Neuronal stem cell (in vitro differentiated cells): Measurements from ENCODE around the gene F11R.
"Not testable (repeated sequence)": the region's sequence is repeated elsewhere in the genome, so short reads cannot be mapped to it uniquely, and the experiment has no call there.

Experiments used
- DNase-seq: peaks from one replicate; pipeline ENCODE4 v3.0.0-alpha.2; 2013; ENCODE audit warnings: low spot score
- H2AFZ ChIP-seq: one replicate; pipeline ENCODE4 v1.6.1; 2013; ENCODE audit warnings: mild to moderate bottlenecking, low read length, inconsistent platforms
- H2AK5ac ChIP-seq: 2 replicates; pipeline ENCODE4 v1.6.1; 2013; ENCODE audit warnings: low read depth, mild to moderate bottlenecking, inconsistent platforms, low read length, moderate library complexity, mixed read lengths
- H2BK120ac ChIP-seq: 2 replicates; pipeline ENCODE4 v1.6.1; 2013; ENCODE audit warnings: low read depth, mild to moderate bottlenecking, inconsistent platforms, low read length, moderate library complexity, mixed read lengths
- H2BK12ac ChIP-seq: one replicate; pipeline ENCODE4 v1.6.1; 2013; ENCODE audit warnings: low read length, inconsistent platforms
- H2BK15ac ChIP-seq: 2 replicates; pipeline ENCODE4 v1.6.1; 2013; ENCODE audit warnings: mild to moderate bottlenecking, low read length, inconsistent platforms, mixed read lengths
- H2BK5ac ChIP-seq: one replicate; pipeline ENCODE4 v1.6.1; 2013; ENCODE audit warnings: inconsistent platforms, mild to moderate bottlenecking, low read length, moderate library complexity
- H3K14ac ChIP-seq: one replicate; pipeline ENCODE4 v1.6.1; 2013; ENCODE audit warnings: low read length, inconsistent platforms
- H3K18ac ChIP-seq: 2 replicates; pipeline ENCODE4 v1.6.1; 2013; ENCODE audit warnings: low read length, inconsistent platforms
- H3K23ac ChIP-seq: 2 replicates; pipeline ENCODE4 v1.6.1; 2013; ENCODE audit warnings: low read depth, mild to moderate bottlenecking, mixed read lengths, low read length, inconsistent platforms; ENCODE audit not compliant: poor library complexity
- H3K27ac ChIP-seq: replicated peaks from 3 replicates; pipeline ENCODE4 v1.5.1; 2013; ENCODE audit warnings: low read length, inconsistent platforms
- H3K27me3 ChIP-seq, 3 experiments: 2 replicates each; pipeline ENCODE4 v1.6.1; 2013; ENCODE audit warnings: low read length in 3 of 3, mild to moderate bottlenecking in 2 of 3, inconsistent platforms in 1 of 3, low read depth in 1 of 3, mixed read lengths in 1 of 3, moderate library complexity in 1 of 3; ENCODE audit not compliant: control insufficient read depth in 3 of 3, insufficient read depth in 3 of 3
- H3K36me3 ChIP-seq, 2 donors: replicated peaks in 1 of 2; 2 replicates each; pipeline ENCODE4 v1.6.1; 2013; ENCODE audit warnings: low read length in 2 of 2; ENCODE audit not compliant: control insufficient read depth in 2 of 2, insufficient read depth in 2 of 2
- H3K4ac ChIP-seq: 2 replicates; pipeline ENCODE4 v1.6.1; 2013; ENCODE audit warnings: inconsistent platforms, mild to moderate bottlenecking, low read length, moderate library complexity
- H3K4me1 ChIP-seq, 2 donors: 1 replicate in 1 of 2; 2 replicates in 1 of 2; pipeline ENCODE4 v1.6.1; 2013; ENCODE audit warnings: low read length in 2 of 2, low read depth in 1 of 2; ENCODE audit not compliant: control insufficient read depth in 2 of 2, insufficient read depth in 1 of 2
- H3K4me2 ChIP-seq: one replicate; pipeline ENCODE4 v1.6.1; 2013; ENCODE audit warnings: mild to moderate bottlenecking, low read length, inconsistent platforms; ENCODE audit not compliant: insufficient read depth, poor library complexity, severe bottlenecking
- H3K4me3 ChIP-seq, 2 donors: 2 replicates each; pipeline ENCODE4 v1.5.1; 2013; ENCODE audit warnings: low read length in 2 of 2, mild to moderate bottlenecking in 2 of 2, inconsistent platforms in 1 of 2, moderate library complexity in 1 of 2
- H3K79me1 ChIP-seq: one replicate; pipeline ENCODE4 v1.6.1; 2013; ENCODE audit warnings: low read depth, mild to moderate bottlenecking, inconsistent platforms, low read length, moderate library complexity
- H3K9ac ChIP-seq: one replicate; pipeline ENCODE4 v1.6.1; 2013; ENCODE audit warnings: mild to moderate bottlenecking, low read depth, low read length, inconsistent platforms; ENCODE audit not compliant: poor library complexity
- H3K9me3 ChIP-seq, 2 donors: replicated peaks in 1 of 2; 2 replicates each; pipeline versions ENCODE3 to v1.6.1; 2013; ENCODE audit warnings: low read length in 2 of 2, mild to moderate bottlenecking in 2 of 2, inconsistent platforms in 1 of 2, low read depth in 1 of 2, mixed read lengths in 1 of 2, moderate library complexity in 1 of 2; ENCODE audit not compliant: control insufficient read depth in 2 of 2, insufficient read depth in 1 of 2
- H4K8ac ChIP-seq: one replicate; pipeline ENCODE4 v1.6.1; 2013; ENCODE audit warnings: low read depth, mild to moderate bottlenecking, inconsistent platforms, low read length, moderate library complexity
- H4K91ac ChIP-seq: one replicate; pipeline ENCODE4 v1.6.1; 2013; ENCODE audit warnings: low read length, low read depth, mild to moderate bottlenecking, inconsistent platforms; ENCODE audit not compliant: poor library complexity
- WGBS, 2 donors: extraction: QIAGEN DNeasy Blood & Tissue Kit; methylation state at CpG; one replicate each; pipeline ENCODE4 v1.1.7; 2013; ENCODE audit warnings: missing lambda C conversion rate in 2 of 2, mixed read lengths in 1 of 2; ENCODE audit not compliant: insufficient read length in 2 of 2, insufficient replicate concordance in 1 of 2; ENCODE audit errors: extremely low coverage in 2 of 2; 5-methylcytosine and 5-hydroxymethylcytosine counted together

F11R gene

GRCh38 chr1:161017756-161018630 lies 3.0 kb downstream of the F11R start:
- Histone ChIP-seq H2AFZ (no peak overlapping the region), H3K14ac (no peak overlapping the region), H3K9me3 (no peaks in the 10 kb centered on the region), H2AK5ac (no peak overlapping the region), H3K9ac (no peak overlapping the region), H2BK15ac (no peak overlapping the region), H3K4me1 (peaks cover 6 to 17% of the 10 kb centered on the region in 2 donors), H2BK120ac (no peak overlapping the region), H4K91ac (no peak overlapping the region), H3K23ac (no peak overlapping the region), H4K8ac (no peak overlapping the region), H3K4ac (no peak overlapping the region), H3K4me2 (no peak overlapping the region), H3K79me1 (no peaks in the 10 kb centered on the region), H3K36me3 (no peaks in the 10 kb centered on the region), H3K27ac (no peak overlapping the region), H3K18ac (no peak overlapping the region), H3K4me3 (no peak overlapping the region), H2BK12ac (no peak overlapping the region), H2BK5ac (no peak overlapping the region), H3K27me3 (peaks cover 0 to 42% (median 0%) of the 10 kb centered on the region in 3 experiments)
- WGBS, 2 donors: no CpG with 5 or more reads among the region's 5 CpGs
- no peak for DNase-seq

GRCh38 chr1:161017181-161017580 lies 3.8 kb downstream of the F11R start:
- not testable (repeated sequence) for DNase-seq, H4K8ac ChIP-seq, H2BK5ac ChIP-seq, H3K4ac ChIP-seq, H3K79me1 ChIP-seq, H3K23ac ChIP-seq, H3K9ac ChIP-seq, H3K14ac ChIP-seq, H2BK120ac ChIP-seq, H3K27ac ChIP-seq, H2BK12ac ChIP-seq, H2AFZ ChIP-seq, H3K4me3 ChIP-seq, H3K18ac ChIP-seq, H3K4me2 ChIP-seq, H2AK5ac ChIP-seq, H3K36me3 ChIP-seq, H3K9me3 ChIP-seq, H4K91ac ChIP-seq, H2BK15ac ChIP-seq
- peaks cover 0 to 36% (median 0%) of the 10 kb centered on the region in 3 experiments for H3K27me3 ChIP-seq
- WGBS, 2 donors: no CpG with 5 or more reads among the region's 7 CpGs
- peaks cover 6 to 17% of the 10 kb centered on the region in 2 donors for H3K4me1 ChIP-seq

GRCh38 chr1:161016683-161017082 lies 4.3 kb downstream of the F11R start:
- not testable (repeated sequence) for H2BK15ac ChIP-seq, H3K18ac ChIP-seq, H2BK5ac ChIP-seq, H3K9me3 ChIP-seq, H3K36me3 ChIP-seq, DNase-seq, H2BK120ac ChIP-seq, H3K4me2 ChIP-seq, H3K14ac ChIP-seq, H3K27ac ChIP-seq, H3K4me3 ChIP-seq, H2AFZ ChIP-seq, H2AK5ac ChIP-seq, H4K91ac ChIP-seq, H3K79me1 ChIP-seq, H2BK12ac ChIP-seq, H3K9ac ChIP-seq, H4K8ac ChIP-seq, H3K4ac ChIP-seq, H3K23ac ChIP-seq
- Histone ChIP-seq H3K4me1 (peaks cover 6 to 17% of the 10 kb centered on the region in 2 donors), H3K27me3 (peaks cover 0 to 31% (median 0%) of the 10 kb centered on the region in 3 experiments)
- no CpG with 5 or more reads among the region's 1 CpG for WGBS, 2 donors

GRCh38 chr1:161013488-161014230 lies 7.3 kb downstream of the F11R start:
- no CpG with 5 or more reads among the region's 15 CpGs for WGBS, 2 donors
- Histone ChIP-seq H3K4me3 (no peak overlapping the region), H2BK15ac (no peak overlapping the region), H4K91ac (no peak overlapping the region), H3K4me1 (peaks cover 4 to 8% of the 10 kb centered on the region in 2 donors), H3K4ac (no peak overlapping the region), H3K14ac (no peak overlapping the region), H3K4me2 (no peak overlapping the region), H3K9me3 (no peaks in the 10 kb centered on the region), H3K27ac (no peak overlapping the region), H3K9ac (no peak overlapping the region), H2BK5ac (no peak overlapping the region), H3K79me1 (no peaks in the 10 kb centered on the region), H3K18ac (no peak overlapping the region), H3K27me3 (peaks cover 0 to 4% (median 0%) of the 10 kb centered on the region in 3 experiments), H3K36me3 (no peaks in the 10 kb centered on the region), H2BK120ac (no peak overlapping the region), H2AFZ (peak overlapping the region; percentile 78), H4K8ac (no peak overlapping the region), H3K23ac (peak overlapping the region; percentile 3), H2AK5ac (no peak overlapping the region), H2BK12ac (no peak overlapping the region)
- no peak for DNase-seq
